Activated effector memory CD4-positive, alpha-beta T cell treated with anti-CD3 and anti-CD28 coated beads, Interleukin-2, amount 50 U/mL, for 16 hours (primary cell): ENCODE data around the gene RBM28.
A peak's percentile ranks its signal among the peaks of the same experiment; 100 is the strongest.

Source experiments
- DNase-seq: peaks from one replicate; pipeline ENCODE4 v3.0.0-alpha.2; 2020

RBM28 gene

GRCh38 chr7:128257458-128257857 lies 86.2 kb downstream of the RBM28 start:
- DNase-seq: peak; percentile 39

GRCh38 chr7:128255271-128255670 lies 88.4 kb downstream of the RBM28 start:
- peak; percentile 3 for DNase-seq

DNA sequence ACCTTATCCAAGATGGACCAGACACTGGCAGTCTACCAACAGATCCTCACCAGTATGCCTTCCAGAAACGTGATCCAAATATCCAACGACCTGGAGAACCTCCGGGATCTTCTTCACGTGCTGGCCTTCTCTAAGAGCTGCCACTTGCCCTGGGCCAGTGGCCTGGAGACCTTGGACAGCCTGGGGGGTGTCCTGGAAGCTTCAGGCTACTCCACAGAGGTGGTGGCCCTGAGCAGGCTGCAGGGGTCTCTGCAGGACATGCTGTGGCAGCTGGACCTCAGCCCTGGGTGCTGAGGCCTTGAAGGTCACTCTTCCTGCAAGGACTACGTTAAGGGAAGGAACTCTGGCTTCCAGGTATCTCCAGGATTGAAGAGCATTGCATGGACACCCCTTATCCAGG lies 89.2 kb downstream of the RBM28 start:
- peak; percentile 42 for DNase-seq

GRCh38 chr7:128253701-128254100 lies 90.0 kb downstream of the RBM28 start:
- DNase-seq: no peak

DNA sequence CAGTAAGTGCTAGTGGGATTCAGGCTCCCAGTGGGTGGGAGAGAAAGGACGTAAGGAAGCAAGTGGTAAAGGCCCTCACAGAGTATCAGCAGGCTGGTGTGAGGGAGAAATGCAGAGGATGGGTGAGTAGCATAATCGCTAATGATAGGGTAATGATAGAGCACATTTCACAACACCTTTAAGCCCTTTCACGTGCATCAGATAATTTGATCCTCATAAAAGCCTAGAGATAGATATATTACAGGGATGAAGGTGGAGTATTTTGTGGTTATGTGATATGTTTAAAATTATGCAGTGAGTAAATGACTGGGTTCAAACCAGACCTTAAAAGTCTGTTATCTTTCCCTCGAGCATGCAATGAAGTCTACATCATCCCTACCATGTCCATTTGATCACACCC lies 92.4 kb downstream of the RBM28 start:
- no peak for DNase-seq
